B cell (primary cell): Measurements from ENCODE around the gene SELENOH. TPM values are rescaled to one million over a fixed set of nuclear protein-coding genes. Genes with fewer than 3 reads are reported as not detected.

Experiments
- ATAC-seq: fragments of 200-7000 bp; cut with Tn5 transposase; one replicate; pipeline ENCODE4 v1.10.0; 2021; ENCODE audit warnings: low read depth, mild to moderate bottlenecking, moderate number of reproducible peaks, moderate library complexity
- CTCF ChIA-PET: fragments of 350-600 bp; sonication (Branson Sonifier 250); formaldehyde crosslinking; loops from one replicate; lab custom pipeline; 2021; ENCODE audit warnings: antibody characterized with exemption, inconsistent platforms; lab: Charles Lee
- POLR2A ChIA-PET: fragments of 350-600 bp; sonication (Branson Sonifier 250); formaldehyde crosslinking; loops from one replicate; lab custom pipeline; 2021; ENCODE audit warnings: antibody characterized with exemption; lab: Charles Lee
- DNase-seq: peaks from one replicate; pipeline ENCODE4 v3.0.0; 2013
- H2AFZ ChIP-seq: 2 replicates; pipeline ENCODE4 v1.6.1; 2012; ENCODE audit warnings: mild to moderate bottlenecking, low read depth, low read length; ENCODE audit not compliant: insufficient read depth, poor library complexity, severe bottlenecking
- H3K27ac ChIP-seq, 2 donors: 1 replicate in 1 of 2; 2 replicates in 1 of 2; pipeline ENCODE4 v1.5.1; 2012 to 2013; ENCODE audit warnings: low read length in 2 of 2, mild to moderate bottlenecking in 2 of 2, moderate library complexity in 1 of 2
- H3K27me3 ChIP-seq, 4 experiments: fragments of 200-600 bp in 1 of 4; sonication (generic) in 1 of 4; replicated peaks in 1 of 4; 1 replicate in 2 of 4; 2 replicates in 2 of 4; pipeline versions ENCODE4 v1.6.1 to v1.7.0; 2013 to 2016; ENCODE audit warnings: low read length in 3 of 4, mild to moderate bottlenecking in 2 of 4, mixed read lengths in 1 of 4, moderate library complexity in 1 of 4; ENCODE audit not compliant: insufficient read depth in 4 of 4, control insufficient read depth in 3 of 4; ENCODE audit errors: control extremely low read depth in 1 of 4
- H3K36me3 ChIP-seq, 2 experiments: replicated peaks in 1 of 2; 1 replicate in 1 of 2; 2 replicates in 1 of 2; pipeline versions ENCODE4 v1.6.1 to v1.7.1; 2013; ENCODE audit warnings: low read length in 1 of 2; ENCODE audit not compliant: insufficient read depth in 2 of 2, control insufficient read depth in 1 of 2; ENCODE audit errors: control extremely low read depth in 1 of 2, extremely low read depth in 1 of 2
- H3K4me1 ChIP-seq, 2 donors: fragments of 200-600 bp in 1 of 2; sonication (generic) in 1 of 2; 1 replicate in 1 of 2; 2 replicates in 1 of 2; pipeline versions ENCODE4 v1.5.1 to v1.6.1; 2013 to 2017; ENCODE audit warnings: low read length in 2 of 2; ENCODE audit not compliant: control insufficient read depth in 2 of 2, insufficient read depth in 2 of 2
- H3K4me2 ChIP-seq: replicated peaks from 2 replicates; pipeline ENCODE3; 2012; ENCODE audit warnings: mild to moderate bottlenecking, low read depth, low read length; ENCODE audit not compliant: poor library complexity, severe bottlenecking
- H3K4me3 ChIP-seq, 5 experiments: fragments of 200-600 bp in 1 of 5; sonication (generic) in 1 of 5; 1 replicate in 3 of 5; 2 replicates in 2 of 5; pipeline versions ENCODE4 v1.5.1 to v1.7.0; 2011 to 2016; ENCODE audit warnings: low read length in 4 of 5, mild to moderate bottlenecking in 4 of 5, low read depth in 2 of 5, control low read depth in 1 of 5, moderate library complexity in 1 of 5; ENCODE audit not compliant: insufficient read depth in 1 of 5; ENCODE audit errors: control extremely low read depth in 1 of 5, extremely low read depth in 1 of 5
- H3K79me2 ChIP-seq: fragments of 200-600 bp; sonication (generic); one replicate; pipeline ENCODE4 v1.6.0; 2016; ENCODE audit warnings: low read length; ENCODE audit not compliant: control insufficient read depth, insufficient read depth
- H3K9ac ChIP-seq: fragments of 200-600 bp; sonication (generic); 2 replicates; pipeline ENCODE4 v1.6.1; 2017; ENCODE audit warnings: mild to moderate bottlenecking, low read length, moderate library complexity
- H3K9me3 ChIP-seq, 3 donors: one replicate each; pipeline versions ENCODE4 v1.6.1 to v1.7.1; 2013; ENCODE audit warnings: low read length in 2 of 3; ENCODE audit not compliant: control insufficient read depth in 2 of 3, insufficient read depth in 1 of 3; ENCODE audit errors: control extremely low read depth in 1 of 3
- H4K20me1 ChIP-seq: 2 replicates; pipeline ENCODE4 v1.6.0; 2012; ENCODE audit warnings: mild to moderate bottlenecking, low read length; ENCODE audit not compliant: insufficient read depth, control insufficient read depth, poor library complexity, severe bottlenecking
- H3K27ac Mint-ChIP-seq: one replicate; pipeline ENCODE4 v1.8.0; 2021; ENCODE audit warnings: mixed read lengths
- H3K27me3 Mint-ChIP-seq: one replicate; pipeline ENCODE4 v1.8.0; 2021; ENCODE audit warnings: mixed read lengths
- H3K4me1 Mint-ChIP-seq: one replicate; pipeline ENCODE4 v1.8.0; 2021; ENCODE audit warnings: mixed read lengths
- H3K4me3 Mint-ChIP-seq: one replicate; pipeline ENCODE4 v1.8.0; 2021; ENCODE audit warnings: mixed read lengths
- H3K9me3 Mint-ChIP-seq: one replicate; pipeline ENCODE4 v1.8.0; 2022; ENCODE audit warnings: mixed read lengths; ENCODE audit not compliant: insufficient read depth
- CTCF ChIP-seq: fragments of 200-600 bp; IDR thresholded peaks from one replicate; pipeline ENCODE4 v1.8.0; 2022; ENCODE audit warnings: antibody characterized with exemption, mild to moderate bottlenecking
- EZH2 ChIP-seq: IDR thresholded peaks from 2 replicates; pipeline ENCODE4 v1.6.1; 2012; ENCODE audit warnings: borderline replicate concordance, low read depth, mild to moderate bottlenecking, moderate library complexity, low read length; ENCODE audit not compliant: insufficient read depth, poor library complexity, severe bottlenecking
- WGBS: methylation state at CpG from one replicate; pipeline ENCODE4 v1.1.5; 2013; ENCODE audit warnings: missing lambda C conversion rate; ENCODE audit not compliant: insufficient coverage; 5-methylcytosine and 5-hydroxymethylcytosine counted together
- intact Hi-C: fragments of 100-400 bp; cut with micrococcal nuclease; formaldehyde crosslinking; loops from one replicate; pipeline ENCODE4 v1.10.0; 2022
- polyA plus RNA-seq: library from polyadenylated mRNA; depleted of rRNA; stranded (reverse); fragments of >200 nt; gene quantifications from 2 replicates; pipeline ENCODE4 v1.2.3, GENCODE V29; 2012
- total RNA-seq, 2 donors: library from RNA; stranded (reverse); fragments of 120-200 nt in 1 of 2; gene quantifications; 1 replicate in 1 of 2; 2 replicates in 1 of 2; pipeline versions ENCODE4 v1.2.3 to v1.2.4, GENCODE V29; 2013 to 2022

SELENOH gene
- total and polyA plus RNA-seq, 2 donors (not counting 1 experiment from before 2014, with no cell fraction given): 147 to 196 TPM

DNA sequence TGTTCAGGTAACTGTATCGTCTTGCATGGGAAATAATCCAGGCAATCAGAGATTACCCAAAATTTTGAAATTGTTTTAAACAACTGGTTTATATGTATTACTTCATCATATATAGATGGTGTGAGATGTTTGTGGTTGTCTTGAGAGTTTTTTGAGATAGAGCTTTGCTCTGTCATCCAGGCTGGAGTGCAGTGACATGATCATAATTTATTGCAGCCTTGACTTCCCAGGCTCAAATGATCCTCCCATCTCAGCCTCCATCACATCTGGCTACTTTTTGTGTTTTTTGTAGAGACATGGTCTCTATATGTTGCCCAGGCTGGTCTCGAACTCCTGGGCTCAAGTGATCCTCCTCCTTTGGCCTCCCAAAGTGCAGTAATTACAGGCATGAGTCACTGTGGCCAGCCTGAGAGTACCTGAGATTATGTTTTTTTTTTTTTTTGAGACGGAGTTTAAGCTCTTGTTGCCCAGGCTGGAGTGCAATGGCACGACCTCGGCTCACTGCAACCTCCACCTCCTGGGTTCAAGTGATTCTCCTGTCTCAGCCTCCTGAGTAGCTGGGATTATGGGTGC is 31.8 kb downstream of the SELENOH start:
- H3K79me2 ChIP-seq: peaks cover 85% of the 10 kb centered on the region
- DNase-seq: no peak

More for the DNA sequence above, 31.8 kb downstream of the SELENOH start:
- 100% methylated on average over 1 of the region's 5 CpGs for WGBS
- no peak overlapping the region for H3K27ac ChIP-seq
- POLR2A ChIA-PET: no interaction called here
- H3K4me3 Mint-ChIP-seq: no peak overlapping the region
- H3K4me1 ChIP-seq: peaks cover 4 to 15% of the 10 kb centered on the region in 2 donors
- CTCF ChIA-PET: interaction anchor here (0.7 kb wide), 1 partner anchor 1821 kb away, joined by 3 read pairs; no protein-coding TSS in a partner anchor
- H3K9ac ChIP-seq: no peak overlapping the region
- no peak overlapping the region for H3K4me3 ChIP-seq
- H3K27me3 Mint-ChIP-seq: no peaks in the 10 kb centered on the region
- H3K27ac Mint-ChIP-seq: no peak overlapping the region
- no peak for TF ChIP-seq CTCF
- no peak for TF ChIP-seq EZH2
- intact Hi-C loops: no loop called here
- no peak for ATAC-seq
- H4K20me1 ChIP-seq: no peaks in the 10 kb centered on the region
- peaks cover 25% of the 10 kb centered on the region for H3K4me1 Mint-ChIP-seq
- H2AFZ ChIP-seq: no peak overlapping the region
- H3K4me2 ChIP-seq: no peak overlapping the region
- no peaks in the 10 kb centered on the region for H3K9me3 Mint-ChIP-seq
- no peaks in the 10 kb centered on the region for H3K36me3 ChIP-seq
- no peaks in the 10 kb centered on the region for H3K27me3 ChIP-seq
- H3K9me3 ChIP-seq: no peaks in the 10 kb centered on the region
